ENCODE measurements around the gene SUPT3H.

The SUPT3H gene

DNA sequence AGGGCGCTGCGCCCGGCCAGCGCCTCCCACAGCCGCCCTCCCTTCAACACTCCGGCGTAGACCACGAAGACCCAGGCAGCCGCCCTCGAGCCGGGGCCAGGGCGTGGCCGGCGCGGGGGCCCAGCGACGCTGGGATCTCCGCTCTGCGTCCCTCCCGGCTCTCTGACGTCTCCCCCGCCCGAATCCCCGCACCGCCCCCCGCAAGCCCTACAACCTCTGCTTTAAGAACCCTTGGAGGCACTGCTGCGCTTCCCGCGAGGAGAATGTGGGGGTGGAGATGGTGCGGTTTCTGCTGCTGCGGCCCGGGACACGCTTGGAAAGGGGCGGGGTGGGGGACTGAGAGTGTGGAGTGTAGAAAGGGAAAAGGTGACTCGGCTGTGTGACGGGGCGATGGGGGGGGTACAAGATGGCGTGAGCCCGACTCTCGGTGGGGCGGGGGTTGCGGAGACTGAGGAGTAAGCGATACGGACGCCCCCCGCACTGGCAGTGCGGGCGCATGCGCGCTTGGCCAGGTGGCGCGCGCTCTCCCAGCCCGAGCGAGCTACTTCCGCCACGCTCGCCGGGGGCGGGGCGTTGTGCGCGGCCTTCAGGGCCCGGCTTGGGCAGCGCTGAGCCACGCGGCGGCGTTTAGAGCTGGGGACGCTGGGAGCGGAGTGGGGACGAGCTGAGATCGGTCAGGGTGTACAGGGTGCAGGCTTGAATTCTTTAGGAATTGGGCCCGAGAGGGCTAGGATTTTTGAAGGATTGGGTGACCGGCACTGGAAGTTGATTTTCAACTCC lies at the start of gene SUPT3H:
SUPT3H (minus strand) TSS at position 381 of the 780 bp plus-strand sequence.
- peak; percentile 97 for DNase-seq

DNA sequence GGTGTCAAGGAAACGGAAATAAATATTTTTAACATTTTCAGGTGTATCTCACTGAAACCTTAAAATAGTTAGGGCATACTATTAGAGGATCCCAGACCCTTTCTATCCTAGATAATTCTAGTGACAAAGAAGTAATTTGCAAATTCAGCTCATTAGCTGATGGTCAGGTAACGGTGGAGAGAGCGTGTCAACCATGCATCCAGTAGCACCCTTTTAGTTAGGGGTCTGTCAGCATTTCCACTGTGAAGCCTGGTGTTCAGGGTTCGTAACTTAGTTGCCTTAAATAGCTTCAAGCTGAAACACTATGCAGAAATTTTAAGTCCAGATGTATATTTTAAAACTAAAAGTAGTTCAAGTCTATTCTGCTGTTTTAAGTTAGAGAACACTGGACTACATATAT lies 48.5 kb upstream of the SUPT3H start:
- no peak for DNase-seq

DNA sequence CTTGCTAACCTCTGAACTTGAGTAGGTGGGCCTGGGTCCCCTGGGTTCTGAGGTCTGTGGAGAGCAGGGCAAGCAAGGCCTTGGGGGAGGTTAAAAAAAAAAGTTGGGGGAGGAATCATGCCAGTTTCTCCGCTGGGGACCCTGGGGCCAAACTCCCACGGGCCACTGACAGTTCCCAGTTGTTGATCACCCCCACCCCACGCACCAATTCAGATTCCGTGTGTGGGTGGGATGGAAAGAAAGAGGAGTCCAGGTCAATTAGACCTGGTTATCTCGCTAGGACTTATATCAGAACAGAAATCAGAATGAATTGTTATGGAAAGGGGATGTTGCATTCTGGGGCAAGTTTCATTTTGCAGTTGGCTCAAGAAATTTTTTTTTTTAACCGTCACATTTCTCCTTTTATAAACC lies 46.7 kb upstream of the SUPT3H start:
- no peak for DNase-seq

DNA sequence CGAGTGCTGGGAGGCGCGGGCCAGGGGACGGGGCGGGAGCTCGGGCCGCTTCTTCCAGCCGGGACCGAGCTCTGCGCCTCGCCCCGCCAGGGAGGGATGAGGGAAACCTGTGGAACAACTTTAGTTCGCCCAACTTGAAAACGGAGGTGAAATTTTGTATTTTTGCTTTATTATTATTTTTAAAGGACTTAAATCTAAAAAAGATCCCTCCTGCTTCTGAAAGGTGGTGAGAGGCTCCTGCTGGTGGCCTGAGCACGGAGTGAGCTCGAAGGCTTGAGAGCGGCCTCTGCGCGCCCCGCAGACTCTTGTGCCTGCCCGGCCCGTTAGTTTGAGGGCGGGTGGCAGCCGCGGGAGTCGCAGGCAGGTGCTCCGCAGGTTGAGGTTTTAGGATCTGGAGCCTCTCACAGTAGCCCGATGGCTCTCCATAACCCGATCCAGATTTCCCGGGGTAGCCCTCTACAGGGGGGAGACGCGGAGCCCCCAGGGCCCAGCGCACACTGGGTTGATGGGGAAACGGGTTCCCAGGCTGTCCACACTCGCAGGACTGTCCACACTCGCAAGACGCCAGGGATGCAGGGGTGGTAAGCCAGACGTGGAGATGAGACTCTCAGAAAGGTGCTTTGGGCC lies 46.2 kb upstream of the SUPT3H start:
- DNase-seq: peak; percentile 9

DNA sequence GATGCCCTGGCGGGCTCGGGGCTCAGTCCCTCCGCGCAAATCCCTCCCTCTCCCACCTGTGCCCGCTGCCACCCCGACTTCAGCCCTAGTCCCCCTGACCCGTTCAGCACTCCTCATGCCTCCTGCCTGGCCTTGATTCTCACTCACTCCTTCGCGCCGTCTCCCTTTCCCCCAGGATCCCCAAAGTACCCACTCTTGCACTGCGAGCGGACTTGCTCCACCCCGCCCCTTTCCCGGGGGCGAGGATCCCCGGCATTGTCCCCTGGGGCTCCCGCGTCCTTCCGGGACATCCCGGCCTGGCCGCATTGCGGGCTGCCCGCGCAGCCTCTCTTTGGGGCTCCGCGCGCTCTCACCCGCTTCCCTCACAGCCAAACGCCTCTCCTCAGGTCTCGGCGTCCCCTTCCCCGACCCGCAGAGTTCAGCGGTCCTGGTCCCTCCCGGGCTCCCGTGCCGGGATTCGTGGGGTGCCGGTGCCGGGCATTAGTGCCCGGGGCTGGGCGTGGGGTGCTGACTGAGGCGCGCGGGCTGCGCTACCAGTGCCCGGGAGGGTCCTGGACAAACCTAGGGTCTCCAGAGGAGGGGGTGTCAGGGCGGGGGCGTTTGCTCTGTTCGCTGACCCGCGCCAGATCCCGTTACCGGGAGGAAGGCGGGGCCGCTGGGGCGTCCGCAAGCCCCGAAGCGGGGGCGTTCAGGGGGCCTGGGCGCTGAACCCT lies 45.5 kb upstream of the SUPT3H start:
- DNase-seq: peak; percentile 43

- peak; percentile 69 for DNase-seq
Observed at GRCh38 chr6:45422503-45423110, 44.9 kb upstream of the SUPT3H start.

DNA sequence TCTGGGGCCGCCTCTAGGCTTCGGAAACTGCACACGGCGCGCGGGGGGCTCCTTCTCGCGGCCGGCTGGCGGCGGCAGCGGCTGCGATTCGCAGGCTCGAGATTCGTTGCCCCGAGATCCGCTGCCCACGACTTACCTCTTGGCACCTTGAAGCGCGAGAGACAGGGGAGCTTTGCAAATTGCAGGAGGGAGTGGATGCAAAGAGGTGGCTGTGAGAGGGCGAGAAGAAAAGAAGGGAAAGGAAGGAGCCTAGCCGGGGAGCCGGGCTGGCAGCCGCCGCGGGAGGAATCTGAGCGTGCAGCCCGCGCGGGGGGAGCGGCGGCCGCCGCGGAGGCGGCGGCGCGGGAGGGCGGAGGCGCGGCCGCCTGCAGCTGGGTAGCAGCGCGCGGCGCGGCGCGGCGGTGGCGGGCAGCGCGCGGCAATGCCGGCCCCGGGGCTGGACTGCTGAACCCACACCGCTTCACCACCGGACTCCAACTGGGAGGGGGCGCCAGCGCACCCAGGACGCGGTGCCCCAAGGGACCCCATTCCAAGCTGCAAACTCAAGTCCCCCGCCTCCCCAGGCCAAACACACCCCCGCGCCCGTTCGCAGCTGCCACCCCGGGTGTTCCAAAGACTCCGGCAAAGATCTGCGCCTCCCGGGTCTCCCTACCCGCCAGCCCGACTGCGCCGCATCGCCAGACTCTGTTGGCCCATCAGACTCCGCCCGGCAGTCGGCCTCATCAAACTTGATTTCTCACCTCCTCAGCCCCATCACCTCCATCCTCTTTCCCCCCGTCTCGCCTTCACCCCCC lies 44.2 kb upstream of the SUPT3H start:
- peak; percentile 72 for DNase-seq

DNA sequence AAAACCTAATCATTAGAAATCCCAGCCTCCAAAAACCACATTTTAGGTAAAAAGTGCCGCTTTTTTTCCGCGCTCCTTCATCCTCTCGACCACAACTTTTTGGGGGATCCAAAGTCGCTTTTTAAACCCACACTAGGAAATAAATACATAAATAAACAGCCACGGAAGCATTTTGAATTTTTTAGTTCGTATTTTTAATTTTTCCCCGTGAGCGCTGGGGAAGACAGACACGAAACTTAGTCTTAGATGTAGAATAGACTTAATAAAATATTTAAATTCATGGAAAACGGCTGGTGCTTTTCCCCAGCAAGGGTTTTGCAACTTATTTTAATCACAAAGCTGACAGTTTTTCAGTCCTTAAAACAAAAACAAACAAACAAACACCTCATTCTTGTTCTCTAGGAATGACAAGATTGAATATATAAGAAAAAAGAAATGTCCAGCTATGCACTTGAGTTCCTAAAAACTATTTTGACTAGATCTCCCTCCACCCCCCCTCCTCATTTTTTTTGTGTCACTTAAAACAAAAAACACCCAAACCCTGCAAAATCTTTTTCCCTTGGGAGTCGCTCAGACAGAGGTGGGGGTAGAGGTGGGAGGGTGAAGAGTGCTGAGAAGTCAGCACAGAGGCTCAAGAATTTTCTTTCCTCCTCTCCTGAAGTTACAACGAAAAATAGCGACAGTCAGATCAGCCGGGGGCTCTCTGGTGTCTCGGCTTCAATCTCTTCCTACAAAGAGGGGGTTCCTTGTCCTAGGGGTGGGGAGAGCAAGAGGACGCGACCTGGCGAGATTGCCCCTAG lies 43.4 kb upstream of the SUPT3H start:
- peak; percentile 41 for DNase-seq

GRCh38 chr6:45420083-45420908 lies 42.6 kb upstream of the SUPT3H start:
- peak; percentile 38 for DNase-seq

DNA sequence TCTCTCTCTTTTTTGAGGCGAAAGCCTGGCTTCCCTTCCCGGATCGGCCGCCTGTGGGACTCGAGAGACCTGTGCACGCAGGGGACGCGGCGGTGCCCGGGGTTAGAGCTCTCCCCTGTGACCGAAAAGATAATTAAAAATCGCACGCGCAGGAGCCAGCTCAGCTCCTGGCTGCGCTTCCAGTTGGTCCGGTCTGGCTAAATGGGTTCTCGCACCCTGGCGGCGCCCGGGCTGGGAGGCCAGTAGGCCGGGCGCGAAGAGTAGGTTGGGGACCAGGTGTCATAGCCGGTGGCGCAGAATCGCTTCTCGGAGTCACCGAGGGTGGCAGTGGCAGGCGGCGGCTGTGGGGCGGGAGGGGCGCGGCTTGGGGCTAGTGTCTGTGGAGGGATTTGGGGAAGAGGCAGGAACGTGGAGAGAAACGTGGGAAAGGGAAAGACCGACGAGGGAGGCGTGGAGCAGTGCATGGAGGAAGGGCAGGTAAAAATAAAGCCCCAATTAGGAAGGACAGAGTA lies 41.9 kb upstream of the SUPT3H start:
- DNase-seq: peak; percentile 92

GRCh38 chr6:45417436-45417835 lies 39.7 kb upstream of the SUPT3H start:
- DNase-seq: no peak

GRCh38 chr6:45416700-45417099 lies 39.0 kb upstream of the SUPT3H start:
- no peak for DNase-seq

GRCh38 chr6:45415788-45416518 lies 38.2 kb upstream of the SUPT3H start:
- no peak for DNase-seq

GRCh38 chr6:45415315-45415714 lies 37.6 kb upstream of the SUPT3H start:
- DNase-seq: no peak

GRCh38 chr6:45411959-45412358 lies 34.2 kb upstream of the SUPT3H start:
- DNase-seq: no peak

- no peak for DNase-seq
Observed at GRCh38 chr6:45400021-45400420, 22.3 kb upstream of the SUPT3H start.

DNA sequence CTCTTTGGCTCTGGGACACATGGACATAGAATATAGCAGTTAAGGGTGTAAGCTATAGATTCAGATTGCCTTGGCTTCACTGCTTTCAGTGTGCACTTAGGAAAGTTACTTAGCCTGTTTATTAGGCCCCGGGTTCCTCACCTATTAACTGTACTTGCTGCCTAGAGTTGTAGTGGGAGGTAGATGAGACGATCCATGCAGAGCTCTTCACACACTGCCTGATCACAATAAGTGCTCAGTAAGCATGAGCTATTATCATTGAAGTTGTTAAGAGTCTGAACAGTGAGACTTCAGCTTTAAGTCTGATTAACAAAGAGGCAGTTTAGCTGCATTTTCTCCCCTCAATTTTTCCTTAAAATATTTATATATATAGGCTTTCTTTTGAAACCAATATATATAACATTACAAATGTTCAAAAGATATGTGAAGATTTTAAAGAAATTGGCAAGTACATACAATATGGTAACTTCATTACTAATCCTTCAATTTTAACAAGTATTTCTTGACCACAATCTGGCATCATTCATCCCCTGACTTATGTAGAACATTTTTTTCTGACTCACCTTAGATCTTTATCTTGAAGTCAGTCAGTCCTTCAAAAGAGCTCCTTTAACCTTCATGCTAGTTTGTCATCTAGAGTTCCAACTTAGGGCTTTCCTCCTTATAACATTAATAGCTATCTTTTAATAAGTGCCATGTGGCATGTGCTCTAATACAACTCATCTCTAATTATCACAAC lies 20.5 kb upstream of the SUPT3H start:
- no peak for DNase-seq

DNA sequence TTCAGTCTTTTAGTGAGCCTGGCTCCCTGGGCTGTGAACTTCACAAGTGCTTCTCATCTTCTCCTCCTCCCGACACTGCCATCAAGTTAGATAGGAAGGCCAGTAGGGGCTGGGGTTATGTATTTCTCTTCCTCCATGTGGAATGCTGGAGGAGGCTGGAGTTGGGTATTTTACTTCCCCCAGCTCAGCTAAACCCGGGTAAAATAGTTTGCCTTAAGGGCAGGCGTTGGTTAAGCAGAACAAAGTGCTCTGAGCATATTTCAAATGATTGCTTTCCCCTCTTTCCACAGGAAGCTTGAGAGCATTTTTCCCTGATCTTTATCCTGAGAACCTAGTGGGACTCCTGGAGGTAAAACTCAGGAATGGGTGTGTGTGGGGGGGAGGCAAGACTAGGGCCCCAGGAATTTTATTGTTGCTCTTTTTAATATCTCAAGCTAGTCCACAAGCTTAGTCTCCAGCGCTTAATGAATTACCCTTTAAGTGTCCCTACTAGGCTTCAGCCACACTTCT lies 16.9 kb upstream of the SUPT3H start:
- DNase-seq: no peak

- DNase-seq: no peak
Observed at GRCh38 chr6:45388328-45388727, 10.6 kb upstream of the SUPT3H start.

Measured in DMS53 (cell line).